GM18499 (cell line): ENCODE results near the gene TIMM10B.
"Not testable (repeated sequence)": the region's sequence is repeated elsewhere in the genome, so short reads cannot be mapped to it uniquely, and the experiment has no call there.

Source experiments
- ATAC-seq: cut with Tn5 transposase; IDR thresholded peaks from one replicate; pipeline ENCODE4 v1.9.1; 2021; ENCODE audit warnings: moderate number of reproducible peaks; ENCODE audit not compliant: insufficient read depth, unreplicated experiment

The TIMM10B gene

DNA sequence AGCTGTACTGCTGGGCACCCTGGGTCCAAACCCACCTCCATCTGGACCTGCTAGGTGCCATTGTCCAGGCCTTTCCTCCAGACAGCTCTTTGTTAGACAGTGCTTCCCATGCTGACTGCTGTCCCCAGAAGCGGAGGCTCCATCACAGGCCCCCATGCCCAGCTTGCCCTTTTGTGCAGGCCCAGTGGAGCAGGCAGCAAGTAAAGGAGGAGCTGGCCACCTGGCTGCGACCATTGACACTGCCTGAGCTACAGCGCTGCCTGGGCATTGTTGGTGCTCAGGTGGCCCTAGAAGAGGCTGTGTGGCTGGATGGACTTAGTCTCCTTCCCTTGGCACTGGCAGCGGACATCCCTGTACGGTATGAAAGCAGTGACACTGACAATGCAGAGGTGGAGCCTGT, 17.2 kb downstream of the TIMM10B start:
- no peak for ATAC-seq

DNA sequence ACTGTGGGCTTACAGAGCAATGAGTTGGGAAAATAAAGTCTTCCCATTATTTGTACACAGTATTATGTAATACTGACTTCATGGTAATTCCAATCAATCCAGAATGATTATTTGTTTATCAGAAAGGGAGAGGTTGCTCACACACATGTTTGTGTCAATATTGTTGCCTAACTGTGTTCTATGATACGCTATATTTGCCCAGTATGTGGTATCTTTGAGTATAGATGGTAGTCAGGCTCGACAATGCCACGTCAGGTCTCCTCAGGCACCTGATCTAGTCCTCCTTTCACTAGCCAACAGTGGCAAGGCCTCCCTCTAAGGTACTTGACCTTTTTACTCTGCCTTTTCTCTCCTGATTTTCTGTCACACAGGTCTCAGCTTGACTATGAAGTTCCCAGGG, 21.1 kb downstream of the TIMM10B start:
- no peak for ATAC-seq

DNA sequence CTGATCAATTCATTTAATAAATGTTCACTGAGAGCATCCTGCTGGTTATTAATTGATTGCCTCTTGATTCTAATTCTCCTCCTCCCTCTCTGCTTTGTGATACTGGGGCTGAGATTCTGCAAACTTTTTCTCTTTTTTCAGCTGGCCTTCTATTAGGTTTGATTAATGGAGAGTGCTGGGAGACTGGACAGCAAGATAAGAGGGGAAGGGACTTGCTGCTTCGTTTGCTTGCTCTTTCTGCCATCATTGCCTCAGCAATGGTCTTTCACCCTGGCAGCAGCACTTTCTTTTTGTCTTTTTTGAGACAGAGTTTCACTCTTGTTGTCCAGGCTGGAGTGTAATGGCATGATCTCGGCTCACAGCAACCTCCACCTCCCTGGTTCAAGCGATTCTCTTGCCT, 22.9 kb downstream of the TIMM10B start:
- ATAC-seq = no peak

DNA sequence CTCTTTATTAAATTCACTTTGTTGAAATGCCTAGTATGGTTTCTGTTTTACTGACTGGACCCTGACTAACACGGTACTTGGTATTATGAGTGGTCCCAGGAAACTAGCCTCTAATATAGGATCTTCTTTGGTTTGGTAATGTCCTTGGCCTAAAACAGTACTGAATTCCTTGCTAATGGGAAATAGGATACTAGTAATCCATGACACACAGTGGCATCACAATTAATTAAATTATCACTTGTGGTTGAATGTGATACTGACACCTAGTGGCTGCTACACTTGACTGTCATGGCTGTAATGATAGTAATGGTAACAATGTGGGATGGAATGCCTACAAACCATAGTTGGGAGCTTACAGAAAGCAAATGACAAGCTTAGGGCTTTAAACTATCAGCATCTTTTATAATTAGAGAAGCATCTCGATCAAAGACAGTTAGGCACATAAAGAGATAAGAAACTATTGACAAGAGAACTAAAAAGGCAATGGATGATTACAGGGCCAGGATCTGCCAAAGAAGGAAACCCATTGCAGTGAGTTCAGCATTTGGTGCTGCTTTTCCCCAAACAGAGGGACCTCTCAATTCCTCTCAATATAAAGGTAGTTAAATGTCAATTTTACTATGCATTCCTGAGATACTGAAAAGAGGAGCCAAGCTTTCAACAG, 24.4 kb downstream of the TIMM10B start:
- no peak for ATAC-seq

DNA sequence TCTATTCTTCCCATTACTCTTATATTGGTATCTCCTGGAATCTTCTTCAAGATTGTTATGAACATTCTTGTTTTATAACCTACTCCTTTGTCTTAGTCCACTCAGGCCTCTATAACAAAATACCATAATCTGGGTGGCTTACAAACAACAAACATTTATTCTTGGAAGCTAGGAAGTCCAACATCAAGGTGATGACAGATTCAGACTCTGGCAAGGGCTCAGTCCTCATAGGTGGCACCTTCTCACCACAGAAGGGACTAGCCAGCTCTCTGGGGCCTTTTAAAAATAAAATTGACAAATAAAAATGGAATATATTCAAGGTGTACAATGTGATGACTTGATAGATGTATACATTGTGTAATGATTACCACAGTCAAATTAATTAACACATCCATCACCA, 35.6 kb downstream of the TIMM10B start:
- no peak for ATAC-seq

DNA sequence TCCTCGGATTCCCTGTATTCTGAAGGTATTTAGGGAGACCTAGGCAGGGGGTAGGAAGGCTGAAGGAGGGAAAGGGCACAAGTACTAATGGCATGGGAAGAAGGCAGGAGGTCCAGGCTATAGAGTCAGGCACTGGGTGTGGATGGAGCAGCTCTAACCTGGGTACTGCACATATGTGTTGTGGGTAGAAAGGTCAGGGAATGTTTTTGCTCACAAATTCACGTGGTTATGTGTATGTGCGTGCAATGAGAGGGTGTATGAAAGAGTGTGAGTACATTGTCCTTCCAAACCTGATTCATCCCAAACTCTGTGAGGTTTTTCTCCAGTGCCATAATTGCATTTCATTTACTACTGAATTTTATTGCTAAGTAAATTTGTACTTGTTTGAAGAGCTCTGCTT, 39.0 kb downstream of the TIMM10B start:
- ATAC-seq = no peak

DNA sequence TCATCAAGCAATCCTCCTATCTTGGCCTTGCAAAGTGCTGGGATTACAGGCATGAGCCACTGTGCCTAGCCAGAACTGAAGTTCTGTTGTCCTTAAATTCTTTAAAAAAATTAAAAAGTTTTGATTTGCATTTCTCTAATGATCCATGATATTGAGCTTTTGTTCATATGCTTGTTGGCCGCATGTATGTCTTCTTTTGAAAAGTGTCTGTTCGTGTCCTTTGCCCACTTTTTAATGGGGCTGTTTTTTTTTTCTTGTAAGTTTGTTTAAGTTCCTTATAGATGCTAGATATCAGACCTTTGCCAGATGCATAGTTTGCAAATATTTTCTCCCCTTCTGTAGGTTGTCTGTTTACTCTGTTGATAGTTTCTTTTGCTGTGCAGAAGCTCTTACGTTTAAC, 40.6 kb downstream of the TIMM10B start:
- not testable (repeated sequence) for ATAC-seq

DNA sequence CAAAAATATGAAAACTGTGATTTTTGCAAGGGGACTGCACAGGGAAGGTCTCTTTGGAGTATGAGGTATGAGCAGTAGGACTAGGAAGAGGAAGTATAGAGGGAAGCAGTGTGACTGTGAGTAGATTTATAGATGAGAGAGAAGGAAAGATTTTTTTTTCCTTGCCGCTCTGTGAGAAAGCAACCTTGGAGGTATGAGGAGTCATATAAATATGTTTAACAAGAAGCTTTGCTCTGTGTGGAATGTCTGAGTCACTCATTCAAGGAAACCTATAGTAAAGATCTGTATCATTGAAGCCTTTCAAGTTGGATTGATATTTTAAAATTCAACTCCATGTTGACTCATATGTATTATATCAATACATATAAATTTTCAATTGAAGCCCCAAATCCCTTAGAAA, 42.0 kb downstream of the TIMM10B start:
- ATAC-seq = no peak

DNA sequence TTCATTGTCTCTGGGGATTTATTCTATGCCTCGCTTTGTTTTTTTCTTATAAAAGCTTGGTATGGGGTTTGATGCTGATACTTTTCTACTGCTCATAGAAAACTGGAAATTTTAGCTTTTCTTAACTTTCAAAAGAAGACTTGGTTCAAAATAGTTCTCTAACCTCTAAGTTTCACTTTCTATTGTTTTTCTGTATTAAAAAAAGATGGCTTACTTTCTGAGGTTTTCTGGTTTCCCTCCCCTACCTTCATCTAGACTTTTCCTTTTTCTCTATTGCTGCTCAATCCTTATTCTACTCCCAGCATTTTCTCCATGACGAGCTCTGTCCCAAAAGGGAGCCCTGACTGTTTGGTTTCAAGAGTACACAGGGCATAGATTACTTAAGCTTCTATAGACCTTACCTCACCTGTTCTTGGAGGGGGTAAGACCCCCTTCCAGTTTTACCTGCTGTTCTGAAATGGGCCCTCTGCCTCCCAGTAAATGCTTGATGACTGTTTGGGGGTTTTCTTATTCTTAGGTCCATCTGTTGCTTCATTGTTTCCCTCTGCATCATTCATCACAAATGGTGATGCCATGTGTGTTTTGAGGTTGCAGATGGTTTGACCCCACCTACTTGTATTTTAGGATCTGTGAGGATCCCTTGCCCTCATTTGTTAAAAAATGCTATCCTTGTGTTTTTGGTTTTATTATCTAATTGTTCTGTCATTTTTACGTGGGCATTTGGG, 45.3 kb downstream of the TIMM10B start:
- ATAC-seq = no peak

DNA sequence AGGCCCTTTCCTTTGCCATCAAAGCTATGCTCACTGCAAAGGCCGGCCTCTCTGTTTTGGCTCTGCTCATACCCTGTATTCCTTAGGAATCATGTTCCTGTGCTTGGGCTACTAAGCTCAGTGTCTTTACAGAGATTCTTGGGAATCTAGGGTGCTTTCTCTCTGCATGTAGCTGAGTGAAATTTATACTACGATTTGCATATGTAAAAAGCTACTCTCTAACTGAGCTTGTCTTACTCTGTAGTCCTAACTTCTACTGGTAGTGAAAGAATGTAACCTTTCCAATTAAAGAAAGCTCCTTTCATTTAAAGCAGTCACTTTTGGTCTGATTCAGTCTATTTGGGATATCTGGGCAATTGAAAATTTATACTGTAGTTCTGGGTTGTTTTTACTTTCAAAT, 48.0 kb downstream of the TIMM10B start:
- ATAC-seq = no peak

DNA sequence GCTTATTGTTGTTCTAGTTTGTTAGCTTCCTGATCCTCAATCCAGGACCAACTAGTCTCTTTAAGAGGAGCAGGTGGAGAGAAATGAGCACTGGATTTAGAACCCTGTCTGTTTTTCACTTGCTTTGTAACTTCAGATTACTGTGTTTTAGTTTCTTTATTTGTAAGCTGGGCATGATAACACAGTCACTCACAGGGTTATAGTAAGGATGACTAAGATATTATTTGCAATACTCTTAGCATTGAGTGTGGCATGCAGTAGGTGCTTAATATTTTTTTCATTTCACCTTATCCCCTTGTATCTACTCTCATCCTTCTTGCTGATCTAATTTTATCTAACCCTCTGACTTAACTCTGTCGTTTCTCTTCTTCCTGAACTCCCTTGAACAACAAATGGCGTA, 49.5 kb downstream of the TIMM10B start:
- no peak for ATAC-seq

DNA sequence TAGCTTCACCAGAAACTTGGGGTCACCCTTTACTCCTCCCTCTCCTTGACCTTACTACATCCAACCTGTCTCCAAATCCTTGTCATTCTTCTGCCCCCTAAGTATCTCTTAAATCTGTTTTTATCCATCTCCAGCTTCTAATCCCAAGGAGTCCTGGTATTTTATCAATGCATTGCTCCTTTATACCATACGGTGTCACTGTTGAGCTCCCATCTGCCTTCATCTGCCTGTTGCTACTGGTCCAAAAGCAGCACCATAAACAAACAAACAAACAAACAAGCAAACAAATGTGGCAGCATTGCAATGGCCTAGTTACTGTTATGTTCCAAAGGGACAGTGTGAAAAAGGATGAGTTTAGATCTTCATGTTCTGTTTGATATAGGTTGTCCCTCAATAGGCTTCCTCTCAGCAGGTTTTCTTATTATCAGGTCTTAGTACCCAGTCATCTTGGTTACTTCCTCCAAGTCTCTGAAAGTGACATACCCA, 50.0 kb downstream of the TIMM10B start:
- ATAC-seq = no peak
